Breast epithelium (tissue), 3 donors: ENCODE measurements around the gene RELT.

Experiments used
- POLR2AphosphoS5 ChIP-seq, 3 donors: sonication (generic); formaldehyde crosslinking; IDR thresholded peaks; one replicate each; pipeline ENCODE4 v1.6.1; 2017; ENCODE audit warnings: antibody characterized with exemption in 3 of 3
- TF ChIP-seq, protein P1 (sequence below), 3 donors: fragments of 450-650 bp; IDR thresholded peaks; one replicate each; pipeline ENCODE4 v1.5.1; 2016 to 2017; ENCODE audit warnings: antibody characterized with exemption in 3 of 3, mild to moderate bottlenecking in 3 of 3, moderate library complexity in 3 of 3

DNA sequence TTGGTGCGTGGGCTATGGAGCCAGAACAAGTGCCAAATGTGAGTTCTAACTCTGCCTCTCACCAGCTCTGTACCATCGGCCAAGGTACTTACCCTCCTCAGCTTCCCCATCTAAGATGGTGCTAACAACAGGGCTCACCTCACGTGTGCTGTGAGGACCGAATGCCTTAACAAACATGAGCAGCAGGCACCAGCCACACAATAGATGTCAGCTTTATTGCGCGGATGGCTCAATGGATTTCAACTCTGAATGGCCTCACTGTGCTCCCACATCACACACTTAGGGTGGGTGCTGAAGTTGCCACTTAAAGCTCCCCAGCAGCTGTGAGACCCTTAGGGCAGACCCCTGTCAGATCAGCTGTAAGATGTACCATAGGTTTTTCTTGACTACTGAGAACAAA is 24.1 kb downstream of the RELT start:
- TF ChIP-seq, protein P1, sequence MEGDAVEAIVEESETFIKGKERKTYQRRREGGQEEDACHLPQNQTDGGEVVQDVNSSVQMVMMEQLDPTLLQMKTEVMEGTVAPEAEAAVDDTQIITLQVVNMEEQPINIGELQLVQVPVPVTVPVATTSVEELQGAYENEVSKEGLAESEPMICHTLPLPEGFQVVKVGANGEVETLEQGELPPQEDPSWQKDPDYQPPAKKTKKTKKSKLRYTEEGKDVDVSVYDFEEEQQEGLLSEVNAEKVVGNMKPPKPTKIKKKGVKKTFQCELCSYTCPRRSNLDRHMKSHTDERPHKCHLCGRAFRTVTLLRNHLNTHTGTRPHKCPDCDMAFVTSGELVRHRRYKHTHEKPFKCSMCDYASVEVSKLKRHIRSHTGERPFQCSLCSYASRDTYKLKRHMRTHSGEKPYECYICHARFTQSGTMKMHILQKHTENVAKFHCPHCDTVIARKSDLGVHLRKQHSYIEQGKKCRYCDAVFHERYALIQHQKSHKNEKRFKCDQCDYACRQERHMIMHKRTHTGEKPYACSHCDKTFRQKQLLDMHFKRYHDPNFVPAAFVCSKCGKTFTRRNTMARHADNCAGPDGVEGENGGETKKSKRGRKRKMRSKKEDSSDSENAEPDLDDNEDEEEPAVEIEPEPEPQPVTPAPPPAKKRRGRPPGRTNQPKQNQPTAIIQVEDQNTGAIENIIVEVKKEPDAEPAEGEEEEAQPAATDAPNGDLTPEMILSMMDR (IDR thresholded peaks at IDR 0.05): no peak
- no peak for TF ChIP-seq POLR2AphosphoS5 (IDR thresholded peaks at IDR 0.05)
